ENCODE results near the gene STAC3.

Gene STAC3

DNA sequence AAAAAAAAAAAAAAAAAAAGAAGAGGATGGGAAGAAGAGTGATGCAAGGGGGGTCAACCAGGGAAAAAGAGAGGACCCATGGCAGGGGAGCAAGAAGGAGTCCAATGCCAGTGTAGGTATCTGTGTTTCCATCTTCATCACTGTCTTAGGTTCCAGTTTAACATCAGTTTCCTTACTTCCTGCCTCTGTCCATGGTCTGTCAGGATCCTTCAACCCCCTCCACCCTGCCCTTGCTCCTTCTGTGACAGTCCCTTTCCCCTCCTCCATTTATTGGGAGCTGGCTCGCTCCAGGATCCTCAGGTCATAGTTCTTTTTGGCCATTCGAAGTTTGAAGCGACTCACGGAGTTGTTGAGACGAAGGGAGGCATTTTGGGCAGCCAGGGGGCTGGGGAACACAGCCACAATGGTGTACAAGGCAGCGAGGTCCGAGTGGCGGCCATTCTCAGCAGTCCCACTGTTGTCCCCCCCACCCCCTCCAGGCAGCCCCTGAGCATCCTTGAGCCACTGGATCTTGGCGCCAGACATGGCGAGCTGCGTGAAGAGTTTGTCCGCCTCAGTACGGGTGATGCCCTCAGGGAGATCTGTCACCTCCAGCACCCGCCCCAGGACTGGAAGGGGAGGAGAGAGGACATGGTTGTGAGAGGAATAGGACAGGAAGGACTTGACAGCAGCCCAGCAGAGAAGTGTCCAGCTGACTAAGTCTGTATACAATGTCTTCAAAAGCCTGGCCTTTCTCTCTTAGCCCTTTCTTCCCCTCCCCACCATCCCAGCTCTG is 3.7 kb upstream of the STAC3 start:
- H3K79me2 ChIP-seq (ENCODE audit: control insufficient read depth, insufficient read depth, low read length, unreplicated experiment) = no peaks in the 10 kb centered on the region
- no peak overlapping the region for H3K4me3 ChIP-seq (ENCODE audit: low read depth, low read length)
- no peaks in the 10 kb centered on the region for H3K4me1 ChIP-seq (ENCODE audit: control insufficient read depth, insufficient read depth, low read length, unreplicated experiment)
- no peaks in the 10 kb centered on the region for H3K27me3 ChIP-seq (ENCODE audit: insufficient read depth, low read length)
- H3K27ac ChIP-seq (ENCODE audit: low read depth, low read length) = no peak overlapping the region
- peaks cover 19% of the 10 kb centered on the region; the same call in 1 of the 2 replicates for H3K36me3 ChIP-seq (ENCODE audit: insufficient read depth, low read length)
- H2AFZ ChIP-seq (ENCODE audit: low read length, unreplicated experiment) = no peak overlapping the region

DNA sequence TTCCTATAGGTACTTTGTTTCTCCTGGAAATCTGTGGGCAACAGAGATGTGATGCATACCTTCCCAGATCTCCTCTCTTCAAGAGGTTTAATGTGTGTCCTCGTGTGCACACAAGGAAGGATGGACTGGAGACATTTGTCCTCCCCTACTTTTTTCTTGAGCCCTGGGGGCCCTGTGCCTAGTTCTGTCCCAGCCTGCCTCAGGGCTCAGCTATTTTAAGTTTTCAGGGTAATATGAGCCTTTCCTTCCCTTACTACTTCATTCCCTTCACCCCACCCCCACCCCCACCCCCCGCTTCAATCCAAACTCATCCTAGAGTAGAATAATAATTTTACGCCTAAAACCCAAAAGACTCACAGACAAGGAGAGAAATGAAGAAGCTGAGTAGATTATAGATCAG is 446 bp downstream of the STAC3 start:
- no peaks in the 10 kb centered on the region for H3K27me3 ChIP-seq (ENCODE audit: insufficient read depth, low read length)
- no peak overlapping the region for H3K4me3 ChIP-seq (ENCODE audit: low read depth, low read length)
- H3K36me3 ChIP-seq (ENCODE audit: insufficient read depth, low read length) = no peaks in the 10 kb centered on the region
- peaks cover 4% of the 10 kb centered on the region for H3K4me1 ChIP-seq (ENCODE audit: control insufficient read depth, insufficient read depth, low read length, unreplicated experiment)
- H3K27ac ChIP-seq (ENCODE audit: low read depth, low read length) = no peak overlapping the region
- H3K79me2 ChIP-seq (ENCODE audit: control insufficient read depth, insufficient read depth, low read length, unreplicated experiment) = no peaks in the 10 kb centered on the region
- no peak overlapping the region for H2AFZ ChIP-seq (ENCODE audit: low read length, unreplicated experiment)

DNA sequence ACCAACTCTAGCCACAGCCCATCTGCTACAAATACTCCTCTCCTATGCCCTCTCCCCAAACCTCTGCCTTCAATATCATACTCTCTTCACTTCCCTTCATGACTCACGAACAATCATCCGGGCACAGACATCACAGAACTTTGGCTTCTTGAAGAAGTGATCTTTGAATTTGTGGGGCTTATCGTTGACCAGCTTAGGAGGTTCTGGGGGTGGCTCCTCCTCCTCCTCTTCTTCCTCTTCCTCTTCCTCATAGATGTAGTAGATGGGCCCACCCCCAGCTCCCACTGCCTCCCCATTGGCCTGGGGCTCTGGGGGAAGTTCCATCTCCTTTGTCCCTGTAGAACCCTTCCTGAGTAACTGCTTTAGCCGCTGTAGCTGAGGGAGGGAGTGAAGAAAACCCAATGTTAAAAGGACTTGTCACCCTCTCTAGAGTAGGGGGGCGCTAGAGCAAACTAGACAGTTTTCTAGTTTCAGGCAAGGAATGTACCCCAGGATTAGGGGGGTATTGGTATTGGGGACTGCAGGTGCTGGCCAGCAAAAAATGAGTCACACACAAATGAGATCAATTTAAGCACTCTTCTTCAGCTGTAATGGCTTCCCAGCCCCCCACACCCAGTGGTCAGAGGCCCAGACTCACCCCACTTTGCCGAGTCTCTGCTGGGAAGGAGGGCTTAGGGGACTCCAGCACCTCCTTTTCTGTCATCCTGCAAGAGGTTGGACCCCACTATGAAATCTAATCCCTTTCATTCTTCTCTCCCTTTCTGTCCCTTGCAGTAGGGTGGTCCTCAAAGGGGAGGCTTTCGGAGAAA is 1.8 kb downstream of the STAC3 start:
- H2AFZ ChIP-seq (ENCODE audit: low read length, unreplicated experiment) = no peak overlapping the region
- no peak overlapping the region for H3K27ac ChIP-seq (ENCODE audit: low read depth, low read length)
- H3K4me1 ChIP-seq (ENCODE audit: control insufficient read depth, insufficient read depth, low read length, unreplicated experiment) = peaks cover 4% of the 10 kb centered on the region
- H3K79me2 ChIP-seq (ENCODE audit: control insufficient read depth, insufficient read depth, low read length, unreplicated experiment) = no peaks in the 10 kb centered on the region
- no peaks in the 10 kb centered on the region for H3K27me3 ChIP-seq (ENCODE audit: insufficient read depth, low read length)
- no peak overlapping the region for H3K4me3 ChIP-seq (ENCODE audit: low read depth, low read length)
- H3K36me3 ChIP-seq (ENCODE audit: insufficient read depth, low read length) = no peaks in the 10 kb centered on the region

DNA sequence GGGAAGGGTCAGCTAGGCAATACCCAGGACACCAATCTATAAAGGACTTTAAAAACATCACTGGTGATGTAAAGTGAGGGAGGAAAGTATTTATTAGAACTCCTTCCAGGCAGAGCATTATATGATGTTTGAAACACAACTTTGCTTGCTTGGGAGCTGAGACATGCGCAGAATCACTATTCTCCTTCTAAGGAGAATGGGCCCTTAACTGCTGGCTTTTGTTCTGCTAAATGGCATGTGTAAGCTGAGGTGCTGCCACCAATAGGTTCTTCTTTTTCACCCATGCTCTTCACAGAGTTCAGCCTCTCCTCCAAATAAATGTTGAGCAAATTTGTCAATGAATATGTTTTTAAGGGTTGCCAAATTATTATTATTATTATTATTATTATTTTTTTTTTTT is 3.9 kb downstream of the STAC3 start:
- peaks cover 8% of the 10 kb centered on the region for H3K27me3 ChIP-seq (ENCODE audit: insufficient read depth, low read length)
- no peak overlapping the region for H2AFZ ChIP-seq (ENCODE audit: low read length, unreplicated experiment)
- no peaks in the 10 kb centered on the region for H3K36me3 ChIP-seq (ENCODE audit: insufficient read depth, low read length)
- no peaks in the 10 kb centered on the region for H3K79me2 ChIP-seq (ENCODE audit: control insufficient read depth, insufficient read depth, low read length, unreplicated experiment)
- no peak overlapping the region for H3K4me3 ChIP-seq (ENCODE audit: low read depth, low read length)
- H3K4me1 ChIP-seq (ENCODE audit: control insufficient read depth, insufficient read depth, low read length, unreplicated experiment) = peaks cover 11% of the 10 kb centered on the region
- no peak overlapping the region for H3K27ac ChIP-seq (ENCODE audit: low read depth, low read length)

DNA sequence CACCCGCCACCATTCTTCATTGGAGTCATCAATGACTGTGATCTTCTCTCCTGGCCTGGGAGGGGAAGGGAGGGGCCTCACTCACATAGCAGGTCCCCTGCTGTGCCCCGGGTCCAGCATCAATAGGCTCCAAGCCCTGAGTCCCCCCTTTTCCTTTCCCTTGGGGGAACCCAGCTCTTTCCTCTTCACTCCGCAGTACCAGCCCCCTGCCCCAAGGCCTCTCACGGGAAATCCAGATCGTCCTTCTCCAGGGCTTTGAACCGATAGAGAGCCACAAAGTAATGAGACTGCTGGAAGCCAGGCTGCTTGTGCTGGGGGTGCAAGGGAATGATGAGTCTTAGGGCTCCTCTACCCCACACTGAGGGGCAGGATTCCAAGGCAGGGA is 6.7 kb downstream of the STAC3 start:
- no peaks in the 10 kb centered on the region for H3K79me2 ChIP-seq (ENCODE audit: control insufficient read depth, insufficient read depth, low read length, unreplicated experiment)

DNA sequence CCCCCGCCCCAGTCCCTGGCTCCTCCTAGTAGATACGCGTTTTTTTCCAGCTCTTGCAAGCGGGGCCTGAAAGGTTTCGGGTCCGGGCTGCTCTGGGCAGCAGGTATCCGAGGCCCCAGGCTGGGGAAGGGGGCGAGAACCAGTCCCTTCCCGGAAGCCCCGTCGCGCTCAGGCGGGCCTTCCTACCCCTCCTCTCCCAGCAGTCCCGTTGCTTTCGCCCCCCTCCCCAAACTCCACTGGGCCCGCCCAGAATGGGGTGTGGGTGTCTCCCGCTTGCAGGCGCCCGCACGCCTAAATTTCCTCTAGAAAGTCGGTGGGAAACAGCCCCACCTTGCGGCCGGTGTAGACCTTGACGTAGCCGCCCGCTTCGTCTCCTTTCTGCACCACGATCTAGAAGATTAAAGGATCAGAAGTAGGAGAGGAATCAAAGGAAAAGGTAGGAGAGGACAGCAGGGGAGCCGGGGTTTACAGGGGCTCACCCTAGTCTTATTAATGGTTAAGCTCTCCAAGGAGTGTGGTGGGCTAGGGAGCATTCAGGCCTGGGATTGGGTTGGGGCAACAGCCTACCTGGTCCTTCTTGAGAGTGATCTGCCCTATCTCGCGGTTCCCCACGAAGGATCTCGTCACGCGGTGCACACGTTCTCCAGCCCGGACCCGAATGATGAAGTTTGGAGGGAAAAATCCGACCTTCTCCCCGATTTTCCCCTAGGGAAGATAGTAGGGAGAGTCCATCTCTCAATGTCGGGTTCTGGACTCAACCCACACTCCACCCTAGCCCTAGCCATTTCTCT is 7.3 kb downstream of the STAC3 start:
- H2AFZ ChIP-seq (ENCODE audit: low read length, unreplicated experiment) = no peak overlapping the region
- peaks cover 27% of the 10 kb centered on the region for H3K4me1 ChIP-seq (ENCODE audit: control insufficient read depth, insufficient read depth, low read length, unreplicated experiment)

More for the DNA sequence above, 6.7 kb downstream of the STAC3 start:
- H3K4me3 ChIP-seq (ENCODE audit: low read depth, low read length) = no peak overlapping the region
- no peaks in the 10 kb centered on the region for H3K36me3 ChIP-seq (ENCODE audit: insufficient read depth, low read length)
- no peak overlapping the region for H2AFZ ChIP-seq (ENCODE audit: low read length, unreplicated experiment)
- peaks cover 26% of the 10 kb centered on the region for H3K4me1 ChIP-seq (ENCODE audit: control insufficient read depth, insufficient read depth, low read length, unreplicated experiment)
- H3K27me3 ChIP-seq (ENCODE audit: insufficient read depth, low read length) = peaks cover 21% of the 10 kb centered on the region
- H3K27ac ChIP-seq (ENCODE audit: low read depth, low read length) = no peak overlapping the region

DNA sequence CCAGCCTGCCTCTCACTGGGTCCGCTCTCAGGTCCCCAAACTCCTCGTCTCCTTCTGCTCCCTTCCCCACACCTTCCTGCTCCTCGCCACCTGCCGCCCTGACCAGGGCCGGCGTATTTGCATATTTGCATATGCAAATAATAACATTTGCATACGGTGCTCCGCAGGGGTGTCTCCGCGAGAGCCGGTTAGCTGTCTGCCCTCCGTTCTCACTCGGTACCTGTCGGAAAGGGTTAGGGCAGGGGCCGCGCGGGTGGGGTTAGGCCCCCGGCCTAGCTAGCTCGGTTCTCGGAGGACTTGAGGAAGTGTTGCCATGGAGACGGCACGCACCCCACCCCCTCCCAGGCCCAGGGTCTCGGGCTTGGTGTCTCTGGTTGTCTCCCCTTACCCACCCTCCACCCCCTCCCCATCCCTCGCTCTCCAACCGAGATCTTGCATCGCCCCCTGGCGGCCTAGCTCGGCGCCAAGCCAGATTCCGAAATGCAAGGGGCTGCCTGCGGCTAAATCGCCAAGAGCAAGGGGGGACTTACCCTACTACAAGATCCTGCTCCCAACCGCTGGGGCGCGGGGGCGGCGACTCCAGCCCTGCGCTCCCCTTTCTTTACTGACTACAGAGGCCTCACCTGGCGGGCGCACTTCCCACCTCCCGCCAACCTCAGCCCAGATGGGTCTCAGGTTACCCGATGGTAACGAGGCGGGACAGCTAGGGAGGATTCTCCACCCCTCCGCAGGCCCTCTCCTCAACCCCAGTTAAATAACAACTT is 8.1 kb downstream of the STAC3 start:
- Histone ChIP-seq H3K79me2 (ENCODE audit: control insufficient read depth, insufficient read depth, low read length, unreplicated experiment) (no peaks in the 10 kb centered on the region), H3K27ac (ENCODE audit: low read depth, low read length) (no peak overlapping the region), H3K4me3 (ENCODE audit: low read depth, low read length) (peak overlapping the region; percentile 67), H3K4me1 (ENCODE audit: control insufficient read depth, insufficient read depth, low read length, unreplicated experiment) (peaks cover 29% of the 10 kb centered on the region), H3K27me3 (ENCODE audit: insufficient read depth, low read length) (peaks cover 21% of the 10 kb centered on the region), H3K36me3 (ENCODE audit: insufficient read depth, low read length) (no peaks in the 10 kb centered on the region), H2AFZ (ENCODE audit: low read length, unreplicated experiment) (no peak overlapping the region)

More for the DNA sequence above, 7.3 kb downstream of the STAC3 start:
- Histone ChIP-seq H3K36me3 (ENCODE audit: insufficient read depth, low read length) (no peaks in the 10 kb centered on the region), H3K79me2 (ENCODE audit: control insufficient read depth, insufficient read depth, low read length, unreplicated experiment) (no peaks in the 10 kb centered on the region), H3K27me3 (ENCODE audit: insufficient read depth, low read length) (peaks cover 21% of the 10 kb centered on the region), H3K4me3 (ENCODE audit: low read depth, low read length) (peak overlapping the region; percentile 67), H3K27ac (ENCODE audit: low read depth, low read length) (no peak overlapping the region)

DNA sequence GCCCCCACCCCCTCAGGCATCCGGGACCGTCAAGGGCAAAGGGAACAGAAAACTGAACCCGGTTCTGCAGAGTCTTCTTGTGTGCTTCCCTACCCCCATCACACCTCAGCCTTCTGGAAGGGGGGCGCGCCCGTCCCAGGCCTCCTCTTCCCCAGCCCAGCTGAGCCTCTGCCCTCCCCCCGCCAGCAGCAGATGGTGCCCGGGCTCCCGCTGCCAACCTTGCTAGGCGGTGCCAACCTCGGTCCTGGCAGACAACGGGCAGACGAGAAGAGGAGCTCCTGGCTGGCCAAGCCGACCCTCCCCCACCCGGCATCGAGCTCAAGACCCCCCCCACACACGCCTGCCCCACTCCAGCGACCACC is 8.7 kb downstream of the STAC3 start:
- H2AFZ ChIP-seq (ENCODE audit: low read length, unreplicated experiment) = no peak overlapping the region
- no peaks in the 10 kb centered on the region for H3K79me2 ChIP-seq (ENCODE audit: control insufficient read depth, insufficient read depth, low read length, unreplicated experiment)
- H3K36me3 ChIP-seq (ENCODE audit: insufficient read depth, low read length) = no peaks in the 10 kb centered on the region
- no peak overlapping the region for H3K27ac ChIP-seq (ENCODE audit: low read depth, low read length)
- no peak overlapping the region for H3K4me3 ChIP-seq (ENCODE audit: low read depth, low read length)
- H3K27me3 ChIP-seq (ENCODE audit: insufficient read depth, low read length) = peaks cover 21% of the 10 kb centered on the region
- peaks cover 29% of the 10 kb centered on the region for H3K4me1 ChIP-seq (ENCODE audit: control insufficient read depth, insufficient read depth, low read length, unreplicated experiment)

DNA sequence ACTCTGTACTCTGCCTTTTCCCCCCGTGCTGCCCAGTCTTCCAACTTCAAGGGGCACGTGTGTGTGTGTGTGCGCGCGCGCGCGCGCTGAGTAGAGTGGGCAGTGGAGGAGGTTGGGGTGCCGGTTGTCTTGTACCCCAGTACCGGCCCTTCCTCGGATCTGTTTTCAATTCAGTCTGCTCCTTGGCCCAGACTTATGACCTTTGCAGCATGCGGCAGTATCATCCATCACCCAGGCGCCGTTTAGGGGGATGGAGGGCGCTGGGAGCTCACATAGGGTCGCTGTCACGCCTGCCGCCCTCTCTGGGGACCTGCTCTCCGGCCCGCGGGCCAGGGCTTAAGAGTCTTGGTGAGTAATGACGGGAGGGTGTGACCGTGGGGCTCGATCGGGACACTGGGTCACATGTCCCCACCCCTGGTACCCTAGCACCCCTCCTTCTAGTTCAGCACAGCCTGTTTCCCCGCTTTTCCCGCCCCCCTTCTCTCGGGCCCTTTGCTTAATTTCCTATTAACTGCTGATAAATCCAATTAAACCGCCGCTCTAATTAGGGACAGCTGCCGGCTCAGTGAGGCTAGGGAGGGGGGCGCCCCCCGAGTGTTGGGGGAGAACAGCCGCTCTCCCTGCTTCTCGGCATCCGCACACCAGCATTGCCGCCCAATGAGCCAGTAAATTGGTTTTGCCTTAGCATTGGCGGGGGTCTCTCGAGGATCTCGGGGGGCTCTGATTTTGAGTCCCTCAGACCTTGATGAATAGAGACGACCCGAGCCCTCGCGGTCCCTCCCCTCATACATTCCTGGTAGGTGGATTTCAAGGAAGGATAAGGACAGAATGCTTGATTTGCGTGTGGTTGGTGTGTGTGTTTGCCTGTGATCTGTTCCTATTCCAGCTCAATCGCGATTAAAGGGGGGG is 9.3 kb downstream of the STAC3 start:
- Histone ChIP-seq H2AFZ (ENCODE audit: low read length, unreplicated experiment) (no peak overlapping the region), H3K4me3 (ENCODE audit: low read depth, low read length) (peak overlapping the region; percentile 76; the same call in 1 of the 2 replicates), H3K36me3 (ENCODE audit: insufficient read depth, low read length) (no peaks in the 10 kb centered on the region), H3K27me3 (ENCODE audit: insufficient read depth, low read length) (peaks cover 21% of the 10 kb centered on the region), H3K27ac (ENCODE audit: low read depth, low read length) (no peak overlapping the region), H3K79me2 (ENCODE audit: control insufficient read depth, insufficient read depth, low read length, unreplicated experiment) (no peaks in the 10 kb centered on the region), H3K4me1 (ENCODE audit: control insufficient read depth, insufficient read depth, low read length, unreplicated experiment) (peaks cover 29% of the 10 kb centered on the region)
